Measurements from ENCODE around the gene ASCC3.

GRCh38 chr6:100678027-100678426 is 203.1 kb downstream of the ASCC3 start:
- TF ChIP-seq EZH2phosphoT487 (IDR thresholded peaks at IDR 0.05; ENCODE audit: borderline replicate concordance, low read depth, low read length) (no peak), CTCF (conservative IDR thresholded peaks at IDR 0.05; ENCODE audit: low read length) (peak; percentile 47)

Measured in OCI-LY7 (cell line).